ENCODE measurements around the gene LIG1.

LIG1 gene

DNA sequence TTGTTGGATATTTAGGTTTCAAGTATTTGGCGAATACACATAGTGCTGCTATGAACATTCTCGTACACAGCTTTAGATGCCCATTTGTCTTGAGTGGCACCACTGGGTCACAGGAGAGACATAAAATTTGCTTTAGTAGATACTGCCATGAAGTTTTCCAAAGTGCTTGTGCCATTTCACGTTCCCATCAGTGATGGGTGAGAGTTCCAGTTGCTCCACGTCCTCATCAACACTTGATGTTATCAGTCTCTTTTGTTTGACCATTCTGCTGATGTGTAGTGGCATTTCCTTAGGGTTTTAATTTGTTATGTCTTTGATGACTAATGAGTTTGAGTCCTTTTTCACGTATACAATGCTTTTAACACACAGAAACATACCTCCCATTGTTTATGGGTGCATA is 11.4 kb upstream of the LIG1 start:
- no peak for DNase-seq

GRCh38 chr19:48176226-48176625 is 6.1 kb upstream of the LIG1 start:
- DNase-seq = no peak

- no peak for DNase-seq
Observed at GRCh38 chr19:48175578-48175977, 5.4 kb upstream of the LIG1 start.

- no peak for DNase-seq
Observed at GRCh38 chr19:48174445-48175030, 4.4 kb upstream of the LIG1 start.

GRCh38 chr19:48171710-48172109 is 1.6 kb upstream of the LIG1 start:
- DNase-seq = no peak

DNA sequence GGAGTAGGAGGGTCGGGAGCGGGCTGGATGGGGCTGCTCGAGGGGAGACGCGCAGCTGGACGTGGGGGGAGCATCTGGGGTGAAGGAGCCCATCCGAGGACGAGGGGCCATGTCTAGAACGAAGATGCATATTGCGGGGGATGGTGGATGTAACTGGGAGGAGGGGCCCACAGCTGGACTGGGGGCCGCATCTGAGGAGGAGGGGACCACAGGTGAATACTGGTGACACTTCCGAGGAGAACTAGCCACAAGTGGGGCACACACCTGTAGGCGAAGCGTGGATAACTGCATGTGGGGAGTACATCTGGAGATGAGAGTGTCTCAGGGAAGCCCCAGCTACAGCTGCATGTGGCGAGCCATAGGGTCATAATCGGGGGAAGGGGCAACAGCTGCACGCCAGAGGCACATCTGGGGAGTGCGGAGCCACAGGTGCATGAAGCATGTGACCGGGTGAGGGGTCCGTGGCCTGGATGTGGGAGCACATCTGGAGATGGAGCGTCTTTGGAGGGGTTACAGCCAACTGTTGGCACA is 738 bp upstream of the LIG1 start:
- DNase-seq = no peak

- peak; percentile 87 for DNase-seq
Observed at GRCh38 chr19:48169578-48169938, 586 bp downstream of the LIG1 start.

- DNase-seq = no peak
Observed at GRCh38 chr19:48168689-48169088, 1.5 kb downstream of the LIG1 start.

DNA sequence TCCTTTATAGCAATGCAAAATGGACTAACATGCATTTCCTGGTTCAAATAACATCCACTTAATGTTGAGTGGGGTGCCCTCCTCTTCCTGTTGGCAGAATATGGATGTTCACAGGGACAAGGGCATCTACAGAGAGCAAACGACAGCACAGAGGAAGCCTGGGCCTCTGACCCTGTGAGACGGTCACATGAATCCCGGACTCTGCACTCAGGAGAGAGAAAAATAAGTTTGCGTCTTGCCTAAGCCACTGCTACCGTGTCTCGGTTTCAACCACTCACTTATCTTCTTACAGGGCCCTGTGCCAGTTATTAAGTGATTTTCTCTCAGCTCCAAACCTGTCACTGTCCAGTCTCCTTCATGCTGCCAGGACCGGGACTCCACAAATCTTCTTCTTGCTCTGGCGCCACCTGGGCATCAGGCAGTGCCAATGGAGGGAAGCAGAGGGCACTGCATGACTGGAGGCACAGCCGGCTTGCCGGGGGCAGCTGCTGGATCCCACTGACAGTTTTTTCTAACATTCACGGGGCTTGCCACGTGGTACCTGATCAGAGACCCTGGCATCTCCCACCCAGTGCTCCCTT is 11.8 kb downstream of the LIG1 start:
- DNase-seq = no peak

DNA sequence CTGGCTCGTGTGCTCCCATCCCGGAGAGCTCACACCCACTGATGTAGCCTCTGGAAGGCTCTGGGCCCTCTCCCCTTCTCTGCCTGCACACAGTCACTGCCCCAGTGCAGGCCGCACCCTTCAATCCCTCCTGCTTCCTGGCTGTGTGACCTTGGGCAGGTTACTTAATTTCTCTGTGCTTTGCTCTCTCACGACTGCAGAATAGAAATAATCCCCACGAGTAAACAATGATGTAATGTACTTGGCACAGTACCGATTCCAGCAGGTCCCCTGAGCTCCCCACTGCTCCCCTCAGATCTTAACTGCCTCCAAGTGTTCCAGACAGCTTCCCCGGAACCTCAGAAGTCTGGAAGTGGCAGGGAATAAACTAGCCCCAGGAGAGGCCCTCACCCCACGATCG is 16.1 kb downstream of the LIG1 start:
- DNase-seq = no peak

- DNase-seq = peak; percentile 74
Observed at GRCh38 chr19:48152551-48152950, 17.6 kb downstream of the LIG1 start.

DNA sequence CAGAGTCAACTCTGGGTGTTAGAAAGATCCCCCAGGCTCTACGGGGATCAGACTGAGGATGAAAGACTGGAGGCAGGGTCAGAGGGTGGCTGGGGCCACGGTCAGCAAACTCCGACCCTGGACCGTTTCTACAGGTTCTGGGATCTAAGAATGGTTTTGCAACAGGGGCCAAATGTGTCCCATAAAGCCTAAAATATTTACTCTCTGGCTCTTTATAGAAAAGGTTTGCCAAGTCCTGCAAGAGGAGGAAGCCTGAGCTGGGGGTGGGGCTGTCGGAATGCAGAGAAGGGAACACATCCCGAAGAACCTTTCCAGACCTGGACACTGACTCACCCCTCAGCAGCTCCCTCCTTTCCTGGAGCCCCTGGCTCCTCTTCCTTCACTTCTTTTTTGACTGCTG is 20.7 kb downstream of the LIG1 start:
- DNase-seq = no peak

GRCh38 chr19:48148576-48148975 is 21.6 kb downstream of the LIG1 start:
- no peak for DNase-seq

DNA sequence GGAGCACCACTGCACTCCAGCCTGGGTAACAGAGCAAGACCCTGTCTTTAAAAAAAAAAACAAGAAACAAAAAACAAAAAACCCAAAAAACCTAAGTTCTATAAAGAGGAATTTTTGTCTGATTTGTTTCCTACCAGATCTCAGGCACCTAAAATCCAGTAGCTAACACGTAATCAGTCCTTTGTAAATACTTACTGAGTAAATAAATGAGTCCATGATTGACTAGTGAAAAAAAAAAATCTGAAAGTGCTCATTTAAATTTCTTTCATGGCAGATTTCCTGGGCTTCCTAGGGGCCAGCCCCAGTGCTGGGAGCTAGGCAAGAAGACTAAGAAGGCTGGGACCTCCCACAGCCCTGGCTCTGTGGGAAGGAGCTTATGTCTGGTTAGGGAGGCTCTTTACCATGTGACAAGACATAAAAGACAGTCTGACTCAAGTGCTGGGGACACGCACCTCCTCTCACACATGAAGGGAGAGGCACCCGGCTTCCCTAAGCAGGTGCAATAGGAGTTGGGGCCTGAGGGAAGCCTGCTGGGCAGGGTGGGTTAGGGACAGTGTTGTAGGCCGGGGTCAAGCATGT is 22.5 kb downstream of the LIG1 start:
- no peak for DNase-seq

- DNase-seq = no peak
Observed at GRCh38 chr19:48139053-48139452, 31.1 kb downstream of the LIG1 start.

DNA sequence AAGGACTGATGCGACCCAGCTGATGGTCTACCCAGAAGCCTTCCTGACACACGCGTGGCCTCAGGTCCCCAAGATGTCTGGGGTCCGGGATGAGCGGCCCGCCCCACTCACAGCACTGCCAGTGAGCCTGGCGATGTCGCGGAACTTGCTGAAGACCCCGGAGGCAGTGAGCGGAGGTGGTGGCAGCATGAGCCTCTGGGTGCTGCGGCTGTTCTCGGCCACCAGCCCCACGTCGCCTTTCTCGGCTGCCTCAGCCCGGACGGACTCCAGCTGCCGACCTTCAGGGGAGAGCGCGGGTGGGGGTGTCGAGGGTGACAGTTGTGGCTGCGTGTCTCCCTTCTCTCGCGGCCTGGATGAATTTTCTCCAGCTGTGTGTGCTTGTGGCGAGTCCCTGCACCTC is 32.7 kb downstream of the LIG1 start:
- no peak for DNase-seq

- DNase-seq = no peak
Observed at GRCh38 chr19:48136547-48136946, 33.6 kb downstream of the LIG1 start.

DNA sequence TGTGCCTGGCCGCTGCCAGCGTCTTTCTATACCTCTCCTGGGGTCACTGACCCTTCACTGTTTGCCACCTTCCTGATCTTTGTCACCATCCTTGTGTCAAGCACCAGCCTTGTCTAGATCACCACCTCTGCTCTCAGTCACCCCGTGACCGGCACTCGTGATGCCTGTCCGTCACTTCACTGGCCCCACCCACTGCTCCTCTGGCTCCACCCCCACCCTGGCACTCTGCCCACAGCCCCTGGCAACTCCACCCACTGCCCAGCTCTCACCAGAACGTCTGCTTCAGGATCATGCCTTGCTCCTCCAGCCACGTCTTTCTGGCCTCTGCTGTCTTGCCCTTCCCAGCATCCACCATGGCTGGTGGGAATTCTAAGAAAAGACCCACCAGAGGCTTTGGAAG is 34.7 kb downstream of the LIG1 start:
- no peak for DNase-seq

- no peak for DNase-seq
Observed at GRCh38 chr19:48133094-48133493, 37.0 kb downstream of the LIG1 start.

DNA sequence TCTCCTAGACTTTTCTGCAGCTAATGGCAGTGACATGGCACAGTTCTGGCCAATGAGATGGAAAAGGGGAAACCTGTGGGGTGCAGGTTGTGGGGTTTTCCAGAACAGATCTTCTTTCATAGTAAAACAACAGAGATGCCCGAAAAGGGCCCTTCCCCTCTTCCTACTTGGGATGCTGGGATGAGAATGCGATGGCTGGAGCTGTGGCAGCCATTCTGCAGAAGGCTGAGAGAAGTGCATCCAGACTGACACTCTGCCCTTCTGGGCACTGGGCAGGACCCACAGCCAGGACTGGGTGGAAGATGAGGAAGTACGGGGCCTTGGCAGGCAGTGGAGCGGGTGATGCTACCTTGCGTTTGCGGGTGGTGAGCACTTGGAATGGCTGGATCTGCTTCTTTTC is 42.6 kb downstream of the LIG1 start:
- no peak for DNase-seq

- DNase-seq = peak; percentile 44
Observed at GRCh38 chr19:48123907-48124651, 46.1 kb downstream of the LIG1 start.

DNA sequence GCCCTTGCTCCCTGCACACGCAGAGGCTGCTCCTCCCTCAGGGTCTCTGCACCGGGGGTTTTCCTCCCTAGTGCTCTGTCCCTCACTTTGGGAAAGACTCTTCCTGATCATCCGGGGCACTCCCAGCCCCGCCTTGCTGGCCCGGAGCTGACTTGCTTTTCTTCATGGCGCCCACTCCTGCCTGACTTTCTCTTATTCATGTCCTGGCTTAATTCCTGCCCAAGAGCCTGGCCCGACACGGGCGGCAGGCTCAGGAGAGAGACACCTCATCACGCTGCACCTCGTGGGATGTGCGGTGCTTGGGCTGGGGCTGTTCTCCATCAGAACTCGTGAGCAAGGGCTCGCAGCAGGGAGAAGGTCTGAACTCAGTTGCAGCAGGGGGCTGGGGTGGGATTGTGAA is 47.7 kb downstream of the LIG1 start:
- no peak for DNase-seq

DNA sequence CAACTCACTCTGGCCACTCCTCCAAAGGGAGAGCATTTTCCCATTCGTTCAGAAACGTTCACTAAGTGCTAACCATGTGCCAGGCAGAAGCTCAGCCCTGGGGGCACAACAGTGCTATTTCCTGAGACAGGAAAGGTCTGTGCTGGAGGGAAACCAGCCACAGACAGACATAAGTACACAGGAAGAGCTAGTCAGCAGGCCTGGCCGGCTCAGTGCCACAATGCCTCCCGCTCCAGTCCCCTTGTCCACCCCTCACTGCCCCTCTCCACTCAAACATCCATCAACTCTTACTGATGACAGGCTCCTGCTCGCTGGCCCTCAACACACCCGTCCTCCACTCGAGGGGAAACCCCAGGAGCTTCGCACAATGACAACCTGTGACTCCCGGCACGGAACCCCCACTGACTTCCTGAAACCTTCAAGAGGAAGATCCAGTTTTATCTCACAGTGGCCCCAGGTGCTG is 48.2 kb downstream of the LIG1 start:
- no peak for DNase-seq

DNA sequence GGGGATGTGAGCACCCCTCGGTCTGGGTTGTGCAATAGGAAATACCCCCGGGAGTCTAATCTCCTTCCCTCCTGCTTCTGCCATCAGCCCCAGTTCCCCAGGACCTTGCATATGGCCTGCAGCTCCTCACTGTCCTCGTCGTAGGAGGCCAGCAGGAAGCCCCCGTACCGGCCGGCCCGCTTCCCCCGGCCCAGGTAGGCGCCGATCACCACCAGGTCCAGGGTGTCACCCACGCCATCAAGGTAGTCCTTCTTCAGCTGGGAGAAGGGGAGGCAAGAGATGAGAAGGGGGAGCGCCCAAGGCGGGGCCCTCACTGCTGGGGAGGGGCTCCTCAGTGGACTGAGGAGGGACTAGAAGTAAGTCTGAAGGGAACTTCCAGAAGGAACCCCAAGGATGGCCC is 49.1 kb downstream of the LIG1 start:
- no peak for DNase-seq

Data from activated naive CD4-positive, alpha-beta T cell treated with Interleukin-2 at 50 U/mL for 16 hours (primary cell).